Upper lobe of left lung (tissue), 4 donors: ENCODE results near the gene ATF5.

Source experiments
- EP300 ChIP-seq, 4 donors: sonication (generic); formaldehyde crosslinking; IDR thresholded peaks; one replicate each; pipeline ENCODE4 v1.5.1; 2017; ENCODE audit warnings: antibody characterized with exemption in 4 of 4, control low read depth in 2 of 4
- POLR2A ChIP-seq, 4 donors: fragments of 450-650 bp; IDR thresholded peaks; one replicate each; pipeline ENCODE4 v1.5.1; 2016 to 2017; ENCODE audit warnings: antibody characterized with exemption in 4 of 4, mild to moderate bottlenecking in 2 of 4
- POLR2AphosphoS5 ChIP-seq, 2 donors: sonication (generic); formaldehyde crosslinking; IDR thresholded peaks; one replicate each; pipeline ENCODE4 v1.5.1; 2017; ENCODE audit warnings: antibody characterized with exemption in 2 of 2
- TF ChIP-seq, protein P1 (sequence below), 6 experiments: fragments of 450-650 bp in 4 of 6; fragments of 200-600 bp in 2 of 6; sonication (generic) in 2 of 6; IDR thresholded peaks; one replicate each; pipeline ENCODE4 v1.5.1; 2016 to 2019; ENCODE audit warnings: antibody characterized with exemption in 6 of 6

DNA sequence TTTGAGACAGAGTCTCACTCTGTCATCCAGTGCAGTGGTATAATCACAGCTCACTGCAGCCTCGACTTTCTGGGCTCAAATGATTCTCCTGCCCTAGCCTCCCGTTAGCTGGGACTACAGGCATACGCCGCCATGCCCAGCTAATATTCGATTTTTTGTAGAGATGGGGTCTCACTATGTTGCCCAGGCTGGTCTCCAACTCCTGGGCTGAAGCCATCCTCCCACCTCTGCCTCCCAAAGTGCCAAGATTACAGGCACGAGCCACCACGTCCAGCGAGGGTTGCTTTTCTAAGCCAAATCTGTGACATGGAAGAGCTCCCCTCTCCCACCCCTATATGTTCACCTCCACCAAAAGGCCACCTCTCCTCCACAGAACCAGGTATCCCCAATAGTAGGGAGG lies 10.9 kb upstream of the ATF5 start:
- TF ChIP-seq, protein P1, sequence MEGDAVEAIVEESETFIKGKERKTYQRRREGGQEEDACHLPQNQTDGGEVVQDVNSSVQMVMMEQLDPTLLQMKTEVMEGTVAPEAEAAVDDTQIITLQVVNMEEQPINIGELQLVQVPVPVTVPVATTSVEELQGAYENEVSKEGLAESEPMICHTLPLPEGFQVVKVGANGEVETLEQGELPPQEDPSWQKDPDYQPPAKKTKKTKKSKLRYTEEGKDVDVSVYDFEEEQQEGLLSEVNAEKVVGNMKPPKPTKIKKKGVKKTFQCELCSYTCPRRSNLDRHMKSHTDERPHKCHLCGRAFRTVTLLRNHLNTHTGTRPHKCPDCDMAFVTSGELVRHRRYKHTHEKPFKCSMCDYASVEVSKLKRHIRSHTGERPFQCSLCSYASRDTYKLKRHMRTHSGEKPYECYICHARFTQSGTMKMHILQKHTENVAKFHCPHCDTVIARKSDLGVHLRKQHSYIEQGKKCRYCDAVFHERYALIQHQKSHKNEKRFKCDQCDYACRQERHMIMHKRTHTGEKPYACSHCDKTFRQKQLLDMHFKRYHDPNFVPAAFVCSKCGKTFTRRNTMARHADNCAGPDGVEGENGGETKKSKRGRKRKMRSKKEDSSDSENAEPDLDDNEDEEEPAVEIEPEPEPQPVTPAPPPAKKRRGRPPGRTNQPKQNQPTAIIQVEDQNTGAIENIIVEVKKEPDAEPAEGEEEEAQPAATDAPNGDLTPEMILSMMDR (IDR thresholded peaks at IDR 0.05), result no peak
- no peak for TF ChIP-seq EP300 (IDR thresholded peaks at IDR 0.05)
- TF ChIP-seq POLR2A (IDR thresholded peaks at IDR 0.05), result no peak
- no peak for TF ChIP-seq POLR2AphosphoS5 (IDR thresholded peaks at IDR 0.05)
